D721Med (cell line): Measurements from ENCODE around the gene SEMA5B.

Source experiments
- DNase-seq: peaks from one replicate; pipeline ENCODE4 v3.0.0; 2011; ENCODE audit warnings: low spot score; ENCODE audit not compliant: insufficient read length
- FAIRE-seq: peaks from 2 replicates; lab custom pipeline; 2011; peaks lifted over from hg19 to GRCh38; lab: Jason Lieb, UNC
- TF ChIP-seq, protein P1 (sequence below): IDR thresholded peaks from 2 replicates; pipeline ENCODE4 v1.5.1; 2012; ENCODE audit warnings: mild to moderate bottlenecking, control low read depth; ENCODE audit not compliant: insufficient read depth; ENCODE audit errors: missing control alignments

The SEMA5B gene

DNA sequence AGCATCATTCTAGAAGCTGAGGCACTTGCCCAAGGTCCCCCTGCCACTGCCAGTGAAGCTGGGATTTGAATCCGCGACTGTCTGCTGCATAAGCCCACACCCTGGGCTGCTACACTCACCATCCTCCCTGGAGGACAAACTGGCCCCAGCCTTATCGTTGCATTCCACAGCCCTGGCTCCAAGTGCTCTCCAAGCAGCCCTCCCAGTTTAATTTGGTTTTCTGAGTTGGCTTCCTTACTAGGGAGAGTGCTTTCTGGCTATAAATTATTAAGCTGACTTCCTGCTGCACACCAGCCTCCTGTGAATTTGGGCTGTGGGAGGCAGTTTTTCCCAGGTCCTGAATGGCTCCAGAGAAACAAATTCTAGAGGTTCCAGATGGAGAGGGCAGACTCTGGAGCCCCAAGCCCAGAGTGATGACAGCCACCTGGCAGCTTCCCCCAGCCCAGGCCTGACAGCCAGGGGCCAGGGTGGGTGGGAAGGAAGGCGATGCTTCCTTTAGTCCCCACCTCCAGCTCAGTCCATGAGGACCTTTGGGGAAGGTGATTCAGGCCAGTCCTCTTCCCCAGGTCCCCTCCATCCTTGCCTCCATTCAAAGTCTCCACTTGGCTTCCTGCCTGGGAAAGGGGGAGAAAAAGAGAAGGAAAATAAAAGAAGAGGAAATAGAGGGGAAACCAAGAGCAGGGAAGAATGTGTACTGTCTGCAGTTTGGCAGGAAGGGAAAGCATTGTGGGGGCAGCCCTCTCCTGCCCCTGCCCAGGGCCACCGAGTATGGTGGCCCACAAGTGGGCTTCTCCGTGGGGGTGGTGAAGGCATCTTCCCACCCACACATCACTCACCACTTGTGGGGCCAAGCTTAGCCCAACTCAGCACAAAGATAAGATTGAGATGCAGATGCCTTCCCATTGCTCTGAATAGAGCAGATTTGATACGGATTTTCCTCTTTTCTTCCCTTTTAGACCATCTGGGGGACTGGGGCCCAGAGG is 69.6 kb downstream of the SEMA5B start:
- TF ChIP-seq, protein P1, sequence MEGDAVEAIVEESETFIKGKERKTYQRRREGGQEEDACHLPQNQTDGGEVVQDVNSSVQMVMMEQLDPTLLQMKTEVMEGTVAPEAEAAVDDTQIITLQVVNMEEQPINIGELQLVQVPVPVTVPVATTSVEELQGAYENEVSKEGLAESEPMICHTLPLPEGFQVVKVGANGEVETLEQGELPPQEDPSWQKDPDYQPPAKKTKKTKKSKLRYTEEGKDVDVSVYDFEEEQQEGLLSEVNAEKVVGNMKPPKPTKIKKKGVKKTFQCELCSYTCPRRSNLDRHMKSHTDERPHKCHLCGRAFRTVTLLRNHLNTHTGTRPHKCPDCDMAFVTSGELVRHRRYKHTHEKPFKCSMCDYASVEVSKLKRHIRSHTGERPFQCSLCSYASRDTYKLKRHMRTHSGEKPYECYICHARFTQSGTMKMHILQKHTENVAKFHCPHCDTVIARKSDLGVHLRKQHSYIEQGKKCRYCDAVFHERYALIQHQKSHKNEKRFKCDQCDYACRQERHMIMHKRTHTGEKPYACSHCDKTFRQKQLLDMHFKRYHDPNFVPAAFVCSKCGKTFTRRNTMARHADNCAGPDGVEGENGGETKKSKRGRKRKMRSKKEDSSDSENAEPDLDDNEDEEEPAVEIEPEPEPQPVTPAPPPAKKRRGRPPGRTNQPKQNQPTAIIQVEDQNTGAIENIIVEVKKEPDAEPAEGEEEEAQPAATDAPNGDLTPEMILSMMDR = no peak
- DNase-seq (no peak), FAIRE-seq (no peak)

DNA sequence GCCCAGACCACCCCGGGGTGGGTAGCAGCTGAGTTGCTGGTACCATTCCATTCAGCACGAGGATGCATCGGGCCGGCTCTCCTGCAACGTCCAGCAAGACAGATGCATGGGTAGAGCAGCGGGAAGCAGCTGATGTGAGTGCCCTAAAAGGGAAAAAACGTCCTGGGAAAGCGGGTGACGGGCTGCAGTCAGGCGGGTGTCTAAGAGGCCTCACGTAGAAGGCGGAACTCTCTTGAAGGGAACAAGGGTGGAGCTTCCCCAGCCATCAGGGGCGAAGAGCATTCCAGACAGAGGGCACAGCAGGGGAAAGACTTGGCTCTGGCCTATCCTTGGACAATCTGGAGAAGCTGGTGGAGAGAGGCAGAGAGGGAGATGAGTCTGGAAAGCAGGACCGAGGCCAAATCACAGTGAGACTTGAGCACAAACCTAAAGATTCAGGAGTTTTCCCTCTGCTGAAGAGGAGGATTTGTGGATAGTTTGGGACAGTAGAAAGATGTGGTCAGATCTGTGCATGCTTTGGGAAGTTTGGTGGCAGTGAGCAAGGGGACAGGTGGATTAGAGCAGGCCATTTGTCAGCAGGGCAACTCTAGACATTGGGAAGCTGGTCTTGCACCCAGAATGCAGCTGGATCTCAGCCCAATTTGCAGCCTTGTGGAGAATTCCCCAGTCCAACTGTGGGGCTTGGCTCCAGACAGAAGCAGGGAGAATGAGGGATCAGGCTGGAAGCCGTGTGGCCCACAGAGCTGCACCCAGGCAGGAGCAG is 70.7 kb downstream of the SEMA5B start:
- no peak for FAIRE-seq
- TF ChIP-seq, protein P1 = no peak
- no peak for DNase-seq

DNA sequence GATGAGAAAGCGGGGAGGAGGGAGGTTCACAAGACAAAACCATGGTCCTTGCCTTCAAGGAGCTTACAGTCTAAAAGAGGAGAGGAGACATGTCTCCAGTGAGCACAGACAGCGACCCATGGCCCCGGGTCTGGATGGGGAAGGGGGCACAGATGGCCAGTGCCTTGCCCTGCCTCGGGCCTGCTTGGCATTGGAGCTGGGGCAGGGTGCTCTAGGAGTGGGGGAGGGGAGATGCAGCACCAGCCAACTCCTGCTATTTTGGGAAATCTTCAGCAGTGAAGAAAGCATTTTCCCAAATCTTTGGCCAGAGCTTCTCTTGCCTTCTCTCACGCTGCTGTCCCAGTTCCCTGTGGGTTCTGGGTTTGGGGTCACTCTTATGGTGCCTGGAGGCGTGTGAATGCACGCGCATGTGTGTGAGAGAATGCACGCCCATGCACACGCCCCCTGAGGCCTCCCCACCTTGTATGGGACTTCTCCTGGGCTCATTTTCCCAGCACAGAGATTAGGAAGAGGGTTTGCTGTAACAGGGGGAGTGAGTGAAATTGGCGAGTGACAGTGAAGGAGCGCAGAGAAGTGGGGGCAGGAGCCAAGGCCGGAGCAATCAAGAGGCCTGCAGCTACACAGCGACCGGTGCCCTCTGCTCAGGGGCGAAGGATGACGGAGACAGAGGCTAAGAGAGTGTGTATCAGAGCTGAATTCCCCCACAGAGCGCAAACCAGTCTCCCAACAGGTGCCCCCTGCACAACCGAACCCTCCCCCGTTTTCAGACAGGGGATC is 71.5 kb downstream of the SEMA5B start:
- DNase-seq = no peak
- FAIRE-seq = no peak
- TF ChIP-seq, protein P1 = no peak

DNA sequence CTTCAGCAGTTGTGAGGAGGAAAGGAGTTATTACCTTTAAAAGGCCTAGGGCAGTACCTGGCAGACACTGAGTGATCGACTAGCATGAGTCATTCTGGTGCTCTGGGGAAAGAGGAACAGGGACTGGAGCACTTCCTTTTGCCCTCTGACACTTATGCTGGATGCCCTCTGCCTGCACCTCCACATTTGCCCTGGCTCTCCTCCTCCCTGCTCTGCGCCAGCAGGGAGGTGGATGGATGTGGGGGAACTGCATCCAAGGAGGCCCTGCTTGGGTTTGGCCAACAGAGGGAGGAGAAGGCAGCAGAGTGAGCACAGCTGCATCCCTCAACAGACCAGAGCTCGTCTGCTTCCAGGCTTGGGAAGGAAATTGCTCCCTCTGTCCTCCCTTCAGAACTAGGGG is 75.0 kb downstream of the SEMA5B start:
- no peak for FAIRE-seq
- DNase-seq = no peak
- TF ChIP-seq, protein P1 = no peak

DNA sequence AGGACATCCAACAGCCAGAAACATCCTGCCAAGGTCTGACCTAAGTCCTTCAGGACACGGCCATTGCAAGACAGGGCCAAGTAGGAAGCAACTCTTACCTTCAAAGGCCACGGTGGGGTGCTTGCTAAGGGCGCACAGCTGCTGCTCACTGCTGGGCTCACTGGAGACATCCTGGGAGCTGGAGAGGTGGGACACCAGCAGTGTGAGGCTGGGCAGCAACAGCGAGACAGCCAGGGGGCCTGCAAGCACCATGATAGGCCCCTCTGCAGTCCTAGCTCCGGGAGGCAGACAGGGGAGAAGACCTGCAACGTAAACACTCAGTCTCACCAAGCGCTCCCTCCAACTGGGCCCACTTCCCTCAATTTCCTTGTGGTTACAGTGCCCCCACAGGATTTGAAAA is 79.2 kb downstream of the SEMA5B start:
- no peak for DNase-seq
- no peak for FAIRE-seq
- TF ChIP-seq, protein P1 = peak; percentile 28

DNA sequence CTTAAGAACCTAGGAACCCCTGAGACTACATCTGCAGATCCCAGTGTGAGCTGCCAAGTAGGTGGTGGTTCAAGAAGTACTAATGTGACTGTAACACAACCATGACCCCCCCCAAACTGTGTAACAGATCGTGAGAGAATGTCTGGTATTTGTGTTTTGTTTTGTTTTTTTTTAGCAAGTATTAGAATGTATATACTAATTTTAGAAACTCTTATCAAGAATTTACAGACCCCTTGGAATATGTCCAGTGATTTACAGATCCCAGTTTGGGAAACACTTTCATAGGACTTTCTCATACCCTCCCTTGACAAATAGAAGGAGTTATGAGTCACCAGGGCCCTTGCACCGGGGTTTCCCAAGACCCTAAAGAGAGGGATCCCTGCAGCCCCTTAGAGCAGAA is 79.8 kb downstream of the SEMA5B start:
- FAIRE-seq = no peak
- no peak for DNase-seq
- TF ChIP-seq, protein P1 = no peak
